ENCODE results near the gene CREG2.

The CREG2 gene

DNA sequence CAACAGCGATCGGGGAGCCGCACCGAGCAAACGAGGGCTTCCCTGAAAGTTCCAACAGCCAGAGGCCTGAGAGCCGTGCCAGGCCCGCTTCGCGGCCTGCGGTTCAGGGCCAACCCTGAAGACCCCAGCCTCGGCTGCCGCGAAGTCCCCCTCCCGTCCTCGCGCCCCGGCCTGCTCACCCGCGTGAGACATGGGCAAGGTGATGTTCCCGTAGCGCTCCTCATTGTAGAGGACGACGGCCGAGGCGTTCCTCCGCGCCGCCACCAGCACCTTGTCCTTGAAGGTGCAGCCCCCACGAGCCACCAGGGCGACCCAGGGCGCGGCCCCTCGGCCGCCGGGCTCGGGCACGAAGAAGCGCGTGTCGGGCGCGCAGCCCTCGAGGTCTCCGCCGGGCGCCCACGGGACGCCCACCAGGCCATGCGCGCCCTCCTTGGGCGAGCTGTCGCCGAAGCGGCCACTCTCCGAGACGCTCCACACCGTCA lies 79.3 kb downstream of the CREG2 start:
- DNase-seq (ENCODE audit: low spot score): peak; percentile 47

DNA sequence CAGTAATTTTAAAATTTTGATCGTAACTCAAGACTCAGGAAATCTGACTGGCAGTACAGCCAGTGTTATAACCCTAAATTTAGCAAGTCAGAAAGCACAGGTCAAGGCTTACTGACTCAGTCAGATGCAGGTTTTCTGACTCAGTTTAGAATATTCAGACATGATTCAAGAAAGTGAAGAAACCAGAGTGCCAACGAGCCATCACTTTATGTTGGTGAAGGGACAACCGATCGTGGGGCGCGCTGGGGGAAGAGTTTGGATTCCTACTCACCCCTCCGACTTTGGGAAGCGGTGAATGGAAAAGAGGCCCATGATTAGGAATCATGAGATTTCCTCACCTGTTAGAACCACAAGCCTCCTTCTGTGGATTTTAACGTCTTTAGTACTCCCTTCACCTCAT lies 79.8 kb downstream of the CREG2 start:
- DNase-seq (ENCODE audit: low spot score): peak; percentile 13

DNA sequence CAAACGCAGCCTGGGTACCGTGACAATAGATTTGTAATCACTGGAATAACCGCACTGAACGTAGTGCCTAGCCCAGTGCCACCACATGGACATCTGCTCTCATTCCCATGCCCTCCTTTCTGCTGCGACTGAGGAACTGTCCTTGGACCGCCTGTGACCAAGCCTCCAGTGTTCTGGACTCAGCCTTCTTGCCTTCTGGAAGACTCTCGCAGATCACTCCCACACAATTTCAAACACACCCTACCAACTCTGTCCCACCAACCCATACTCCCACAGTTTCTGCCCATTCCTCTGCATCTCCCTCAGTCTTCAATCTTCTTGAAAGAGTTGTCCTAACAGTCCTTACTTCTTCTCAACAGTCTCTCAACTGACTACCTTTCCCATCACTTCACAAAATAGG lies 80.9 kb downstream of the CREG2 start:
- no peak for DNase-seq (ENCODE audit: low spot score)

DNA sequence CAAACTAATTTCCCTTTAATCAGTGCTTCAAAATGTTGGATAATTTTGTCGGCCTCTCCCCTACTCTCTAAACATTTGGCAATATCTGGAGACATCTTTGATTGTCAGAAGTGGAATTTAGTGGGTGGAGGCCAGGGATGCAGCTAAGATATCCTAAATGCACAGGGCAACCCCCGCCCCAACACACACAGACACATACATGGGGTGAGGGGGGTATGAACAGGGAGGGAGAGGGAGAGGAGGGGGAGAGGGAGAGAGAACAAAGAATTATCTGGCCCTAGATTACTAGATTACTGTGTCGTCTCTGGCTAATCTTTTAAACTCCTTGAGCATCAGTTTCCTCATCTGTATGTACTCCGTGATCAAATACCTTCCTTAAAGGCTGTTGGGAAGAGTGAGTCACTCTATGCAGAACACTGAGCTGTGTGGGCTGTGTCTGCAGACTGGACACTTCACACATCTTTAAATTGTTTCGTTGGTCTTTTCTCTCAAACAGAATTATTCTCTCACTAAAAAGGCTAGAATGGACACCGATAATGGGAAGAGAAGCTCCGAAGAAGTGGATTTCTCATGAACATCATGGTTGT lies 81.7 kb downstream of the CREG2 start:
- DNase-seq (ENCODE audit: low spot score): no peak

DNA sequence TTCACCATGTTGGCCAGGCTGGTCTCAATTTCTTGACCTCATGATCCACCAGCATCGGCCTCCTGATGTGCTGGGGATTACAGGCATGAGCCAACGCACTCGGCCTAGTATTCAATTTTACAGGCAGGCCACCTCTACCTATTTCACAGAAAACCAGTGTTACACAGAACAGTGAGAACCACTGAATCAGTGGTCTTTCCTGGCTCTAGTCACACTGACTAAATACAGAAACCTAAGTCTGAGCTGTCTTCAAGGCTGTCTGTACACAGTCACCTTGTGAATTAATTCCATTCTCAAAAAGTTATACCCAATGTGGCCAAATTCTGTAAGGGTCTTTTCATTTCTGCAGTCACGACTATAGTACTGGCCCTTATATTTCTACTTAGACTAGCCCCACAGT lies 82.3 kb downstream of the CREG2 start:
- no peak for DNase-seq (ENCODE audit: low spot score)

DNA sequence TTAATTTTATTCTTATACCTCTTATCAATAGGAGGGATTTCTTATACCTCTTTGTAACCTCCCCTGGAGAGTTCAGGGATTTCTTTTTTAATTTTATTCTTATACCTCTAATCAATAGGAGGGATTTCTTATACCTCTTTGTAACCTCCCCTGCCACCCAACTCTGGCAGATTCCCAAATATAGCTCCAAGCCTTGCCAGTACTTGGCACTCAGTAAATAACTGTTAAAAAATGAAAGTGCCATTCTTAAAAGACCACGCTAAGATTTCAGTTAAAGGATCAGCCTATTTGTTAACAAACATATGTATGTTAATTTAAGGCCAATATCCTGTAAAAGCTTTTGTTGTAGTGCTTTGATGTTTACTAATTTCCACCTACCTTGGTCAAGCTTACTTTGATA lies 83.6 kb downstream of the CREG2 start:
- no peak for DNase-seq (ENCODE audit: low spot score)

DNA sequence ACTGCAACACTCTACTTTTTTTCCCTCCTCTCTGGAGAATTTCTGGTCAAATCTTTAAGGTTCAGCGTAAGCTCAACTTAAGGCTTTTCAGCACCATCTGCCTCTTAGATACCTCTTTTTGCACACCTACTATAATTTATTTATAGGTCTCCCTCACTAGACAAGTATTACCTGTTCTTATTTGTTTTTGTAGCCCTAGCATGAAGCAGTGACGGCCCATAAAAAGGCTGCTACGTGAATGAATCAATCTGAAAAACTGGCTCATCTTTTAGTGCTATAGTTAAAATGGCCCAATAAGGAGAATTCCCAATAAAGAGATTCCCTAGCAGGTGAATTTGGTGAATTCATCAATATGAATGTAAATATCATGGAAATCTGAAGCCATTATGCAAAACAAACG lies 85.3 kb downstream of the CREG2 start:
- DNase-seq (ENCODE audit: low spot score): no peak

DNA sequence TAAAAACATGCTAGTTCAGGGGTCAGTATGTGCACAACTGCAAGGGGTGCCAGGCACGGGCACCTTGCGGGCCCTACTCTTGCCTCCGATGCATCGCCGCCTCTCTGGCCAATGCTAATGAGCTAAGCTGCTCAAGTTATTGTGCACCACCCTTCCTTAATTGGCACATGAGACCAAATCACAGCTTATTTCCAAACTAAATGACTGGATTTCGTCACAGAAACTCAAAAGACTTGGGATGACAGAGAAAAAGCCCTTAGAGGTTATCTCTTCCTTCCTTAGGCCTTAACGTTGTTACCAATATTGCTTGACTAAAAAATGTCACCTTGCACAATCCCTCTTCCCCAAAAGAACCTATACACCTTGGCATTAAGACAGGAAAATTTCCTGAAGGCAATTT lies 86.5 kb downstream of the CREG2 start:
- no peak for DNase-seq (ENCODE audit: low spot score)

DNA sequence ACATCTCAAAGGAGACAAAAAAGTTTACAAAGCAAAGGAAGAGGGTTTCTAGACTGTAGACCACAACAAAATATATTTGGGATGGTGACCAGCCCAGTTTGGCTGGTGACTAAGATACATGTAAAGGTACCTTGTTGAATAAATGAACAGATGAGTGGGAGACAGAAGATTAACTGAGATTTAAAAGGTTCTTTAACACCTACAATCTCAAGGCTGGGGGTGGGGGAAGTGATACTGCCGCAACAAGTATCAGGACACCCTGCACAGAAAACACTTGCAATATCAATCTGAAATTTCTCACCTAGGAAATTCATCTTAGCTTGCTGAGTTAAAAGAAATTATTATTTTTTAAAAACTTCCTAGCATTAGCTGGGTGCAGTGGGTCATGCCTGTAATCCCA lies 87.1 kb downstream of the CREG2 start:
- DNase-seq (ENCODE audit: low spot score): no peak

DNA sequence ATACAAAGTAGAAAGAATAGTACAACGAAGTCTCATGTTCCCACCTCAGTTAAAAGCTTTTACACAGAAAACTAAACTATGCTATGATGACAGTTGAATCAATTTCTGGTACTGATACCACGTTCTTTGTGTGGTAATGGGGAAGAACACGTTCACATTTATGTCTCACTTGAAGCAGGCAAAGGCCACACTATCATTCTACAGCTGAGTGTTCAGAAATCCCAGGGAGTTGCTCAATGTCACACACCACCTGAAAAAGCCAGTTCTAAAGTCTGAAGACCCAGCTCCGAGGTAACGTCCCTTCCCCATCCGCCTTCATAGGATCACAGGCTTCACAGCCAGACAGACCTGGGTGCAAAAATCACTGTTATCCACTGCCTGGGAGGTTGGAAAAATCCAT lies 87.7 kb downstream of the CREG2 start:
- no peak for DNase-seq (ENCODE audit: low spot score)

DNA sequence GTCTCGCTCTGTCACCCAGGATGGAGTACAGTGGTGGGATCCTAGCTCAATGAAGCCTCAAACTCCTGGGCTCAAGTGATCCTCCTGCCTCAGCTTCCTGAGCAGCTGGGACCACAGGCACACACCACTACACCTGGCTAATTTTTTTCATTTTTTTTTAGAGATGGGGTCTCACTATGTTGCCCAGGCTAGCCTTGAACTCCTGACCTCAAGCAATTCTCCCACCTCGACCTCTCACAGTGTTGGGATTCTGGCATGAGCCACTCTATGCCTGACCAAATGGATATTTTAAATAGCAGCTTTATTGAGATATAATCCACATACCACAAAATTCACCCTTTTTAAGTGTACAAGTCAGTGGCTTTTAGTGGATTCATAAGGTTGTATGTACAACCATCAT lies 89.9 kb downstream of the CREG2 start:
- no peak for DNase-seq (ENCODE audit: low spot score)

DNA sequence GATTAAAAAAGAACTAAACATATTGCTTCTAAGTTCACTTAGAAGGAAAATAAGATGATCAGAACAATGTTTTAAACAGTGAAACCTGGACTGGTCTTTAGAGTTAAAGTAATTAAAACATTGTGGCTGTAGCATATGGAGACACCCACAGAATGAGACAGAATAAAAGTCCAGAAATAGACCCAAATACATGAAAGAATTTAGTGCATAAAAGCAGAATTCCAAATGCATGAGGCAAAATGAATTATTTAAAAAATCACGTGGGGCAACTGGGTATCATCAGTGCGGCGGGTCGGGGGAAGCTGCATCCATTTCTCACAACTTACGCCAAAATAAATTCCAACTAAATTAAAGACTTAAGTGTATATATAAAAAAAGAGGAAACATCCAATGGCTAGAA lies 90.9 kb downstream of the CREG2 start:
- DNase-seq (ENCODE audit: low spot score): no peak

DNA sequence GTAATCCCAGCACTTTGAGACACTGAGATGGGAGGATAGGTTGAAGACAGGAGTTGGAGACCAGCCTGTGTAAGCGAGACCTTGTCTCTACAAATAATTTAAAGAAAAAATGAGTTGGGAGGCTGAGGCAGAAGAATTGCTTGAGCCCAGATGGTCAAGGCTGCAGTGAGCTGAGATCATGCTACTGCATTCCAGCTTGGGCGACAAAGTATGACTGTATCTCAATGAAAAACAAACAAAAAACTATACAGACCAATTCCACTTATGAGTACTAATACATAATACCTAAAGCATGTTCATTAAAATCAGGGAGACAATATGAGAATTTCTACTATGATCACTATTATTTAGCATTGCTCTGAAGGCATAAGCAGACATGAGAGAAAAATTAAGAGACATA lies 91.4 kb downstream of the CREG2 start:
- DNase-seq (ENCODE audit: low spot score): no peak

Data from NAMALWA (cell line).